ENCODE data around the gene CEP57. TPM values are rescaled to one million over a fixed set of nuclear protein-coding genes. Genes with fewer than 3 reads are reported as not detected.
"Not testable (repeated sequence)": the region's sequence is repeated elsewhere in the genome, so short reads cannot be mapped to it uniquely, and the experiment has no call there.

The CEP57 gene
- total RNA-seq, 1 donor from 2014 or later, result 43.2 TPM

- Histone ChIP-seq H3K9me3 (no peaks in the 10 kb centered on the region), H3K27me3 (no peaks in the 10 kb centered on the region), H3K36me3 (peaks cover 0 to 11% of the 10 kb centered on the region in 2 donors), H3K4me3 (no peak overlapping the region), H3K27ac (no peak overlapping the region), H3K4me1 (no peaks in the 10 kb centered on the region)
- TF ChIP-seq CTCF (IDR thresholded peaks at IDR 0.05) (no peak), POLR2A (IDR thresholded peaks at IDR 0.05) (no peak), POLR2AphosphoS5 (IDR thresholded peaks at IDR 0.05; ENCODE audit: insufficient read depth in 1 of 2, low read depth in 1 of 2) (no peak)
- DNase-seq (ENCODE audit: extremely low spot score in 2 of 2), result no peak
- intact Hi-C loops (cut with DNase I), result no loop called here
Observed at GRCh38 chr11:95802806-95803205, 12.5 kb downstream of the CEP57 start.

GRCh38 chr11:95803973-95804372 lies 13.7 kb downstream of the CEP57 start:
- no peak for TF ChIP-seq POLR2AphosphoS5 (IDR thresholded peaks at IDR 0.05; ENCODE audit: insufficient read depth in 1 of 2, low read depth in 1 of 2)
- no peak for TF ChIP-seq POLR2A (IDR thresholded peaks at IDR 0.05)
- no peak for TF ChIP-seq CTCF (IDR thresholded peaks at IDR 0.05)
- no peak overlapping the region for H3K27ac ChIP-seq
- H3K36me3 ChIP-seq, result peaks cover 0 to 11% of the 10 kb centered on the region in 2 donors
- H3K4me3 ChIP-seq, result no peak overlapping the region
- DNase-seq (ENCODE audit: extremely low spot score in 2 of 2), result no peak
- no peaks in the 10 kb centered on the region for H3K27me3 ChIP-seq
- no peaks in the 10 kb centered on the region for H3K9me3 ChIP-seq
- intact Hi-C loops (cut with DNase I), result no loop called here
- H3K4me1 ChIP-seq, result no peaks in the 10 kb centered on the region

GRCh38 chr11:95805869-95806268 lies 15.6 kb downstream of the CEP57 start:
- TF ChIP-seq CTCF (IDR thresholded peaks at IDR 0.05), result no peak
- TF ChIP-seq POLR2A (IDR thresholded peaks at IDR 0.05), result no peak
- no peak for TF ChIP-seq POLR2AphosphoS5 (IDR thresholded peaks at IDR 0.05; ENCODE audit: insufficient read depth in 1 of 2, low read depth in 1 of 2)
- no peaks in the 10 kb centered on the region for H3K36me3 ChIP-seq
- DNase-seq (ENCODE audit: extremely low spot score in 2 of 2), result no peak
- no peak overlapping the region for H3K27ac ChIP-seq
- intact Hi-C loops (cut with DNase I), result no loop called here
- no peak overlapping the region for H3K4me3 ChIP-seq
- H3K27me3 ChIP-seq, result no peaks in the 10 kb centered on the region
- H3K9me3 ChIP-seq, result no peaks in the 10 kb centered on the region
- no peaks in the 10 kb centered on the region for H3K4me1 ChIP-seq

- intact Hi-C loops (cut with DNase I); H3K4me3 ChIP-seq; H3K27ac ChIP-seq: not testable (repeated sequence)
Observed at GRCh38 chr11:95806464-95806863, 16.2 kb downstream of the CEP57 start.

GRCh38 chr11:95811052-95811451 lies 20.8 kb downstream of the CEP57 start:
- H3K4me1 ChIP-seq; DNase-seq (ENCODE audit: extremely low spot score in 2 of 2); H3K27ac ChIP-seq; H3K9me3 ChIP-seq; H3K27me3 ChIP-seq; H3K4me3 ChIP-seq; intact Hi-C loops (cut with DNase I); H3K36me3 ChIP-seq: not testable (repeated sequence)

More at GRCh38 chr11:95806464-95806863, 16.2 kb downstream of the CEP57 start:
- H3K27me3 ChIP-seq; H3K9me3 ChIP-seq; H3K4me1 ChIP-seq; DNase-seq (ENCODE audit: extremely low spot score in 2 of 2); H3K36me3 ChIP-seq: not testable (repeated sequence)

- DNase-seq (ENCODE audit: extremely low spot score in 2 of 2), result no peak
- no peaks in the 10 kb centered on the region for H3K27me3 ChIP-seq
- no peaks in the 10 kb centered on the region for H3K9me3 ChIP-seq
- no peaks in the 10 kb centered on the region for H3K4me1 ChIP-seq
- no peak for TF ChIP-seq POLR2AphosphoS5 (IDR thresholded peaks at IDR 0.05; ENCODE audit: insufficient read depth in 1 of 2, low read depth in 1 of 2)
- no peak for TF ChIP-seq POLR2A (IDR thresholded peaks at IDR 0.05)
- no peak for TF ChIP-seq CTCF (IDR thresholded peaks at IDR 0.05)
- no peak overlapping the region for H3K27ac ChIP-seq
- H3K4me3 ChIP-seq, result no peak overlapping the region
- peaks cover 0 to 8% of the 10 kb centered on the region in 2 donors for H3K36me3 ChIP-seq
- intact Hi-C loops (cut with DNase I), result no loop called here
Observed at GRCh38 chr11:95816037-95816436, 25.7 kb downstream of the CEP57 start.

All from vagina (tissue), 2 donors.